Activated CD8-positive, alpha-beta memory T cell treated with anti-CD3 and anti-CD28 coated beads for 24 hours (primary cell): Measurements from ENCODE around the gene LRCH1.
"Not testable (repeated sequence)": the region's sequence is repeated elsewhere in the genome, so short reads cannot be mapped to it uniquely, and the experiment has no call there.

Source experiments
- DNase-seq: peaks from one replicate; pipeline ENCODE4 v3.0.0-alpha.2; 2020

Gene LRCH1

DNA sequence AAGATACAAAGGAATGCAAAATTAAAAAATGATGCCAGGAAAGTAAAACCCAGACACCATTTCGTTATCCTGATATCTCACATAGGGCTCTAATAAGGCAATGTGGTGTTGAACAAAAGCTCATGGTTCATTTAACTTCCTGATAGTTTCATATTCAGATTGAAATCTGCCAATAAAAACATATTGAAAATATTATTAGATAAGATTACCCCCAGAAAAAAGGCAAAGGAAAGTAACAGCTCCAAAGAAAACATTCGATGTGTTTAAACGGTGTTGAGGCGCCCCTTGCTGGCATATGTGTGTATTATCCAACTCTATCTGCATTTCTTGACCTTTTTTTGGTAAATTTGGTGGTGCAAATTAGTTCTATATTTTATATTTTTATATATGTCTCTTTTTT lies 168.1 kb downstream of the LRCH1 start:
- peak; percentile 62 for DNase-seq

GRCh38 chr13:46726347-46726746 lies 173.4 kb downstream of the LRCH1 start:
- no peak for DNase-seq

- no peak for DNase-seq
Measured at GRCh38 chr13:46728777-46729176, 175.8 kb downstream of the LRCH1 start.

DNA sequence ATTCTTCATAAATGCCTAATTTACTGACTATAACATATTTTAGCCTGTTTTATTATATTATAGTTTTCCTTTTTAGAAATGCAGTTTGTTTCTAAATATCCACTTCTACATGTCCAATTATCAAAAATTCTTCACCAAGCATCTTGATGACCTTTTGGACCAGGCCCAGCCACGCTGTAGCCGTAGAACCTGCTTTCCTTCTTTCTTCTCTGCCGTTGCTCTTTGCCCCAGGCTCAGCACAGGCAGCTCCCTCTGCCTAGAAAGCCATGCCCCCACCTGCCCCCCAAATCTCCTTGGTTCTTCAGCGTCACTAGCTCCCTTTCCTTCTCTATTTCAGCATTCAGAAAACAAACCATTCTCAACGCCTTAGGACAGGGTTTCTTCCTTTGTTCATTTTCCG lies 178.6 kb downstream of the LRCH1 start:
- DNase-seq: no peak

- no peak for DNase-seq
Measured at GRCh38 chr13:46735425-46735824, 182.5 kb downstream of the LRCH1 start.

GRCh38 chr13:46736541-46737310 lies 183.8 kb downstream of the LRCH1 start:
- DNase-seq: no peak

GRCh38 chr13:46738055-46738454 lies 185.1 kb downstream of the LRCH1 start:
- no peak for DNase-seq

- no peak for DNase-seq
Measured at GRCh38 chr13:46738766-46739165, 185.8 kb downstream of the LRCH1 start.

DNA sequence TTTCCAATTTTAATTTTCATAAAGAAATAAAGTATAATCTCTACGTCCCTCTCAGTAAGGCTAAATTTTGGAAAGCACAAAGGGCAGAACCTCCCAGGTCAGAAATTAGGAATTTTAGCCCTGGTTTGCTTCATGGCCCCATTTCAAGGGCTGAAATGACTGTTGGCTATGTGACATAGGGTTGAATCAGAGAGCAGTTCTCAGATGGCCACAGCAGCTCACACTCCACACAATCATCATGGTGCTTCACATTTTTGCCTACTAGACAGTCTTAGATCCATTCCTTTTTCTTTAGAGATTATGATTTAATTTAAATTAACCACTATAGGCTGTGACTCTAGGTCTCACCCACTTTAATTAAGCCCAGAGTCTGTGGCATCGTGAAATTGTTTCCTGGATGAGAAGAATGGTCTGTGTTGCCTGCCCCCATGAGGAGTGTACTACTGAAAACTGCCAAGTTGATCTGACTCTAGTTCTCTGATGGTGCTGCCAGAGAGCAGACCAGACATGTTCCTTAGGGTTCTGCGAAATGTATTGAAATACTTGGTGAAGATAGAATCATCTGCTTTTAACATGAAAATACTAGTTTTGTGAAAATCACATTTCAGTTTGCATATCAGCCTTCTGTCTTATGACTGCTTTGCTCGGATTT lies 186.6 kb downstream of the LRCH1 start:
- DNase-seq: no peak

DNA sequence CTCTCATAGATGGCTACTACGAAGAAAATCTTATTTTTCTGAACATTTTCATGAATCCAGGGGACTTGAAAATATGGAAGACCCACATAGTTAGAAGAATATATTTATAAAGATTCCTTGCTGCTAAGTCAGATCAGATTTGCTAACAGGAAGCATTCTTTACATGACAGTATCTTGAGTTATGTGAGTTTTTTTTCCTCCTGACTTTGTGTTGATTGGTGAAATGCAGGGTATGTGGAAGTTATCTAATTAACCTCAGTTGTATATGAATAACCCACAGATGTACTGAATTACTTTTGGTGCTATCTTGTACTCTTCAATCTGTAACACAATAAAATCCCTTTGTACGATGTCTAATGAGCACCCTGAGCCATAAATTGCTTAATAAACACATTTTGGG lies 190.2 kb downstream of the LRCH1 start:
- no peak for DNase-seq

DNA sequence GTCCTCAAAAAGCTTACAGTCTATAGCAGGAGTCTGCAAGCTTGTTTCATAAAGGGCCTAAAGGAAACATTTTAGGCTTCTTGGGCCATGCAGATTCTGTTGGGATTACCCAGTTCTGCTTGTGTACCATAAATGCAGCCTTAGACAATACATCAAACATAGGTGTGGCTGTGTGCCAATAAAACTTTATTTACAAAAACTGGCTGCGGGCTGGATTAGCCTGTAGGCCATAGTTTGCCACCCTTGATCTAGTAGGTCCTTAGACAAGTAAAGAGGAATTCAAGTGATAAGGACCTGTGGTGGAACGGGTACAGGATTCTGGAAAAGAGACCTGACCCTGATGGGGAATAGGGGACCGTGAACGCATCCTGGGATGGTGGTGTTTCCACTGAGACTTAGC lies 192.1 kb downstream of the LRCH1 start:
- no peak for DNase-seq

DNA sequence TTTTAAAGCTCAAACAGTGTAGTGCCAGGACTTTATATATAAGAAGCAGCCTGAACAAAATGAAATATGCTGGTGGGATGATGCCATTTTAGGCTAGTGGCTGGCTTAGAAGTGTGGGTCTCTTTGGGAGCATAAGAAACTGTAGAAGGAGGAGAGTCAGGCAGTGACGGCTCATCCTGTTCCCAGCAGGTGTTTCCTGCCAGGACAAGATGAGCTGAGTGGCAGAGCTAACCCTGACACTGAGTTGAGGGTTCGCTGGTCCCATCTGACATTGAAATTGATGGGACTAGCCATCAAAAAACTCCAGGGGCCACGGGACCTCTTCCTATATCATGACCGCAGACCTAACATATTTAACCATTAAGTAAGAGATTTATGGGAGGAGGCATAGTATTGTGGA lies 192.7 kb downstream of the LRCH1 start:
- DNase-seq: no peak

DNA sequence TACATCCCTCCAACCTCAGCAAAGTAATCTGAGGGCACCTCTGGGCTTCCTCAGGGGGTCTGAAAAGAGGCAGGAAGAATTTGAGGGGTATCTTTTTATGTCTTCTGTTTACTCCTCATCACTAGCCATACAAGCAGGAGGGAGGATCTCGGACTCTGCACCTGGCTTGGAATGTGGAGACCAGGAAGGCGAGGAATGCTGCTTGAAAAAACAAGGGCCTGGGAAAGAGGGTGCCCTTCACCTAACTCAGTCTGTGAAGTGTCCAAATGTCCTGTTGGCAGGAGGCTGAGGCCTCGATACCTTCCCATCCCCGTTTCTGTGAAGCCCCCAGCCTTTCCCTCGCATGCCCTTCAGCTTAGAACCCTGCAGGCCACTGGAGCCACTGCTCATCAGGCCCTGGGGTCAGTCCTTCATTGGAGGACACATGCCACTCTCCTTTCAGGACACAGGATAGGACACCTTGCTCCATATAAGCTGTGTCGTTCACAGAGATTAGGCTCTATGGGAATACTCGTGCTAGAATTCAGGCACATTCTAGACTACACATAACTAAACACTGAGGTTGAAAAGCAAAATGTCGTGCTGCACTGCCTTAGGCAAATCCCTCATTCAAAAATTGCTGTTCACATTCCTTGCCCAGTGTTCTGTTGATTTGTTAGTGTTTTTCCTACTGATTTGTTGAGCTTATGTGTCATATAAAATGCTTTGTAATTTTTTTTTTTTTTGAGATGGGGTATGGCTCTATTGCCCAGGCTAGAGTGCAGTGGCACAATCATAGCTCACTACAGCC lies 194.3 kb downstream of the LRCH1 start:
- DNase-seq: no peak

DNA sequence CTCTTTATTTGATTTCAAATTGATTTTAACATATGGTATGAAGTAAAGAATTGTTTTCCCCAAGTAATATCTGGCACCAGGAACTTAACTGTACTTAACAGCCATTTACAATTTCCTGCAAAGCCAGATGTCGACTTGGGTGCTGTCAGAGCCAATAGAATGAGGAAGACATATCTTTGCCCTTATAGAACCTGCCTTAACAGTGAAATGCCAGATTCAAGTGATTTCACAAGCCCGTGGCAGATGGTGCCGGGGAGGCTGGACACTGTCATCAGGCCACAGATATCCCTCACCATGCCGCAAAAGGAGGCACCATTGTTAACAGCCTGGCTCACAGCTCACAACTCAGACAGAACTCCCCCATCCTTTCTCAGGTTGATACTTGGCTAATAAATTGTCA lies 195.3 kb downstream of the LRCH1 start:
- DNase-seq: no peak

- no peak for DNase-seq
Measured at GRCh38 chr13:46749951-46750350, 197.0 kb downstream of the LRCH1 start.

DNA sequence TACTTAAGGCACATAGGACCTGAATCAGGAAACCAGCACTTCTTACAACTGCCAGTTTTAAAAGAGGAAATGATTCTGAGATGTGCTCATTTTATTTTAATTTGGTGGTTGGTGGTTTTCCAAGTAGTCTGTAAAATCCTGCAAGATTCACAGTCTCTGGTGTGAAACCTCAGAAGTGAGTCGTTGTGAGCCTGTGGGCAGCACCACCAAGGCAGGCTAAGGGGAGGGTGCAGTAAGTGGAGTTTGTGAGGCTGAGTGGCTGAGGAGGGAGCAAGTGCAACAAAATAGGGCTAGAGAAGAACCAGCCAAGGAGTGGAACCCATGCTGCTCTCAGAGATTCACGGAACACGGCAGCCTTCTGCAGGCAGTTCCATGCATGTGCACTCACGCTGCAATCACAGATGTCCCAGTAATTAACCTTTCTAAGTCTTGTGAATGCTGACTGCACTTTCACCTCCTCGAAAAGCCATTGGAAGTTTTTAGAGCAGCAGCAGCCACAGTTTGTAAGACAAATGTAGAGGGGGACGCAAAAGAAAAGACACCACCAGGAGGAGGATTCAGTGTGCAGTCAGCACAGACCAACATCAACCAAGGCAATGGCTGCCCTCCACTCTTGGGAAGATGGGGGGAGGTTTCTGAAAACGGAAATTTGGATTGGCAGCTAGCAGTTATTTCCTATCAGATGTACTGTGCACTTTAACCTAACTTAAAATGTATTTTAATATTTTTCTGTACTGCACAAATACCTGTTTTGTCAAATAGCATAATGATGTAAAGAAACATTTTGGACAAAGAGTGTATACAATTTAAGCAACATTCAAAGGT lies 199.1 kb downstream of the LRCH1 start:
- DNase-seq: peak; percentile 76

- DNase-seq: no peak
Measured at GRCh38 chr13:46753137-46753536, 200.2 kb downstream of the LRCH1 start.

DNA sequence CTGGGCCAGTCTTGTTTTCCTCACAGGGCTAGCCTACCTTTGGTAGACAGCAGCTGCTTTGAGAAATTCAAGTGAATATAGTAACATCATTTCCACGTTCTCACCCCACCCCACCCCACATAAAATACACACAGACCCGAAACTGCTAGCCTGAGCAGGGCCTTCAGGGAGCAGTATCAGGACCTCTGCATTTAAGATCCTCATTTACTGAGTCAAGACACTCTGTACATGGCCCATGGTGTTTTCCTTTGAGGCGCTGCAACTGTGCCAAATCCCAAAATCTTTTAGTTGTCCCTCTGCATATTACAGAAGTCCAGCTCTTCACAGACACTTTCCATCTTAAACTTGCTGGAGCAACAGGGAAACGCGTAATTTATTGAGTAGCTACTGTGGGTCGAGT lies 200.9 kb downstream of the LRCH1 start:
- no peak for DNase-seq

GRCh38 chr13:46754812-46755211 lies 201.8 kb downstream of the LRCH1 start:
- no peak for DNase-seq

- DNase-seq: not testable (repeated sequence)
Measured at GRCh38 chr13:46755508-46755907, 202.5 kb downstream of the LRCH1 start.

DNA sequence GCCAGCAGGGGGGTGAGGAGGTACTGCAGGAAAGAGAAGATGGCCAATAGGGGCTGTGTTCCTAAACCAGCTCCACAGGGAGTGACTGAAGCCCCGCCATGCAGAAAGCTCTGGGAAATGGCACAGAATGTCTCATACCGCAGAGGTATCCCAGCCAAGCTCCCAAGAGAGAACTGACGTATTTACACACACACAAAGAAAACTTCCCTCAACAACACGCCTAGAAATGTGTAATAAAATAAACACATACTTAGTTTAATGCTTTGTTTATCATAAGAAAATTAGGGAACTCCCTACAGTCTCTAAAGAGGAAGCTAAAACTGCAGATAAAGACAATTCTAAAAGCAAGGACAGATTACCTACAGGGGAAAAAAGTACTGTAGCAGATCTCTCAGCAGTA lies 204.0 kb downstream of the LRCH1 start:
- no peak for DNase-seq

- no peak for DNase-seq
Measured at GRCh38 chr13:46757640-46758039, 204.7 kb downstream of the LRCH1 start.

GRCh38 chr13:46759846-46760245 lies 206.9 kb downstream of the LRCH1 start:
- no peak for DNase-seq
